Stimulated activated CD8-positive, alpha-beta memory T cell treated with anti-CD3 and anti-CD28 coated beads, Interleukin-4, amount 100 ng/mL, for 4 hours (primary cell): ENCODE results near the gene RFC1.
"Not testable (repeated sequence)": the region's sequence is repeated elsewhere in the genome, so short reads cannot be mapped to it uniquely, and the experiment has no call there.

ENCODE experiments used
- DNase-seq, 2 donors: peaks; one replicate each; pipeline ENCODE4 v3.0.0-alpha.2; 2020; ENCODE audit warnings: low read depth in 2 of 2, low spot score in 1 of 2

The RFC1 gene, protein sequence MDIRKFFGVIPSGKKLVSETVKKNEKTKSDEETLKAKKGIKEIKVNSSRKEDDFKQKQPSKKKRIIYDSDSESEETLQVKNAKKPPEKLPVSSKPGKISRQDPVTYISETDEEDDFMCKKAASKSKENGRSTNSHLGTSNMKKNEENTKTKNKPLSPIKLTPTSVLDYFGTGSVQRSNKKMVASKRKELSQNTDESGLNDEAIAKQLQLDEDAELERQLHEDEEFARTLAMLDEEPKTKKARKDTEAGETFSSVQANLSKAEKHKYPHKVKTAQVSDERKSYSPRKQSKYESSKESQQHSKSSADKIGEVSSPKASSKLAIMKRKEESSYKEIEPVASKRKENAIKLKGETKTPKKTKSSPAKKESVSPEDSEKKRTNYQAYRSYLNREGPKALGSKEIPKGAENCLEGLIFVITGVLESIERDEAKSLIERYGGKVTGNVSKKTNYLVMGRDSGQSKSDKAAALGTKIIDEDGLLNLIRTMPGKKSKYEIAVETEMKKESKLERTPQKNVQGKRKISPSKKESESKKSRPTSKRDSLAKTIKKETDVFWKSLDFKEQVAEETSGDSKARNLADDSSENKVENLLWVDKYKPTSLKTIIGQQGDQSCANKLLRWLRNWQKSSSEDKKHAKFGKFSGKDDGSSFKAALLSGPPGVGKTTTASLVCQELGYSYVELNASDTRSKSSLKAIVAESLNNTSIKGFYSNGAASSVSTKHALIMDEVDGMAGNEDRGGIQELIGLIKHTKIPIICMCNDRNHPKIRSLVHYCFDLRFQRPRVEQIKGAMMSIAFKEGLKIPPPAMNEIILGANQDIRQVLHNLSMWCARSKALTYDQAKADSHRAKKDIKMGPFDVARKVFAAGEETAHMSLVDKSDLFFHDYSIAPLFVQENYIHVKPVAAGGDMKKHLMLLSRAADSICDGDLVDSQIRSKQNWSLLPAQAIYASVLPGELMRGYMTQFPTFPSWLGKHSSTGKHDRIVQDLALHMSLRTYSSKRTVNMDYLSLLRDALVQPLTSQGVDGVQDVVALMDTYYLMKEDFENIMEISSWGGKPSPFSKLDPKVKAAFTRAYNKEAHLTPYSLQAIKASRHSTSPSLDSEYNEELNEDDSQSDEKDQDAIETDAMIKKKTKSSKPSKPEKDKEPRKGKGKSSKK

DNA sequence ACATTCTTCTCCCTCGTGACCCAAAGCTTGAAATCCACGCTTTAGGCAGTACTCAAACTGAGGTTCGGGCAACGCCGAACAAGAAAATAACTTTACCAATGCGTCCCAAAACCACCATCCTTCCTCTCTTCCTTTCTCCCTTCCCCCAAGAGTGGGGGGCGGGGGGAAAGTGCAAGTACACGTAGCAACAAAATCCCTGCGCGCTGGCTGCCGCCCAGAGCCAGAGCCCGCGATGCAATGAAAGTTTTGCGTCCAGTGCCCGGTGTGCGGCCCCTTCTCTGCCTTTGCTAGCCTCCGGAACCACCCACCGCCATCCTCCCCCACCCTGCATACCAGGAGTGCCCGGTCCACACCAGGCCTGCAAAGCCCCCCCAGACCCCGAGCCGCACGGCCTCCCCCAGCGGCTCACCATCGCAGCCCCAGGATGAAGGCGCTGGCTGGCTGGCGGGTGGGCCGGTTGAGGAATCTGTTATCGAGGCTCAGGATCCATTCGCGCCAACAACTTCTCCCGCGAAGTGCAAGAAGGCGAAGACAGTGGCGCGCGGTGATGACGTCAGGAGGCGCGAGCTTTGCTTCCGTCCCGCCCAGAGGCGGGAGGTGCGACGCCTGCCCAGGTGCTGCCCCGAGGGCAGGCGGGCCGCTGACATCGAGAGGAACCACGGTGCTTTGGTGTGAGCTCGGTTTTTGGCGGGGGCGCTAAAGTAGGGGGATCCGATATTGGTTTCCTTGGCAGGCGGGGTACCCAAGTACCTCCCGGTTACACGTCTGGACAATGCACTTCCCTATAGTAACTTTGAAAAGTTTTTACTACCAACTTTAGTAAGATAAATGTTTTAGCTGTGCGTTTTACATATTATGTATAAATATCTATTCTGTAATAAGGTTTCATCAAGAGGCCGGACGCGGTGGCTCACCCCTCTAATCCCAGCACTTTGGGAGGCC is at the start of gene RFC1:
TSS of gene RFC1 (minus strand) at position 533 of the 942 bp plus-strand sequence. CDS start at position 412, 121 bp downstream.
- peak; percentile 84 to 93 for DNase-seq

DNA sequence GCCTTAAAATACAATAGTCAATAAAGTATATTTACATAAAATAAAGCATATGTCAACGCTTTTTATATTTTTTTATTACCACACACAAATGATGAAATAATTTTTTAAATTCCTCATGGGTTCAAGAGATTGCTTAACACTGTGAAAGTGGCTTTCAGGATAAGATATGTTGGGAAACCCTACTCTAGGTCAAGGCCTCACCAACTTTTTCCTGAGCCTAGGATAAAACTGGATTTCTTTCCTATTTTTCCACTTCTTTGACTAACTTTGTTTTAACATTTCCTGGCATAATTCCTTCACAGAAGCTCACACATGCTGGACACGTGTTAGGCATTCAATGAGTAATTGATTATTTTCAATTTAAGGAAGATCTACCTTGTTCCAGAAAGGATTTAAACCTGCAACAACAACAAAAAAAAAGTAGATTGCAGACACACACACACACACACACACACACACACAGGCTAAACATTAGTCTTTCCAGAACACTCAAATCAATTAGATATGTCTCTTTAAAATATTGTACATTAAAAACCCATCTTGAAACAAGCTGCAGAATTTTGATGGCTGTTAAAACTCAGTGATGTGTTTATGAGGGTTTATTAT is 49.6 kb upstream of the RFC1 start:
- no peak for DNase-seq

- not testable (repeated sequence) for DNase-seq
Observed at GRCh38 chr4:39411561-39411960, 45.4 kb upstream of the RFC1 start.

DNA sequence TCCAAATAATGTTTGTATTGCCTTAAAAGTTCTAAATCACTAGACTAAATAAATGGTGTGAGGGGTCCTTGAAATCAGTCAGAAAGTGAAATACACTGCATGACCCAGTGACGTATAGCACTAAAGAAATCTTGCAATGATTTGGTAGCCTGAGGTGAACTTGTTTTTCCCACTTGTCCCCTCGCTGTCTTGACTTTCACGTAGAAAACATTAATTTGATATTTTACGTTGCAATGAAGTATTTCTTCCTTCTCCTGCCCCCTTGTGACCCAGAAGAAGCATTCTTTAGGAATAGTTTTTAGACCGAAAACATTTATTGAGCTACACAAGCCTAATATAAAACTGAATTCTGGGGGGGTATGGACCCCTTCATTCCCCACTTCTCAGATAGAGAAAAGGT is 44.3 kb upstream of the RFC1 start:
- DNase-seq: no peak

- no peak for DNase-seq
Observed at GRCh38 chr4:39407584-39407885, 41.4 kb upstream of the RFC1 start.

- no peak for DNase-seq
Observed at GRCh38 chr4:39406763-39407583, 40.8 kb upstream of the RFC1 start, which contains the start of gene KLB. KLB (plus strand) TSS chr4:39406930; CDS start chr4:39406950, 20 bp downstream.

DNA sequence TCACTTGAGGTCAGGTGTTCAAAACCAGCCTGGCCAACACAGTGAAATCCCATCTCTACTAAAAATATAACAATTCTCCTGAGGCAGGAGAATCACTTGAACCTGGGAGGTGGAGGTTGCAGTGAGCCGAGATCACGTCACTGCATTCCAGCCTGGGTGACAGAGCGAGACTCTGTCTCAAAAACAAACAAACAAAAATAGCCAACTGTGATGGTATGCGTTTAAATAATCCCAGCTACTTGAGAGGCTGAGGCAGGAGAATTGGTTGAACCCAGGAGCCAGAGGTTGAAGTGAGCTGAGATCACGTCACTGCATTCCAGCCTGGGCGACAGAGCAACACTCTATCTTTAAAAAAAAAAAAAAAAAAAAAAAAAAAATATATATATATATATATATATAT is 35.5 kb upstream of the RFC1 start:
- not testable (repeated sequence) for DNase-seq

GRCh38 chr4:39394706-39395105 is 28.5 kb upstream of the RFC1 start:
- DNase-seq: no peak

DNA sequence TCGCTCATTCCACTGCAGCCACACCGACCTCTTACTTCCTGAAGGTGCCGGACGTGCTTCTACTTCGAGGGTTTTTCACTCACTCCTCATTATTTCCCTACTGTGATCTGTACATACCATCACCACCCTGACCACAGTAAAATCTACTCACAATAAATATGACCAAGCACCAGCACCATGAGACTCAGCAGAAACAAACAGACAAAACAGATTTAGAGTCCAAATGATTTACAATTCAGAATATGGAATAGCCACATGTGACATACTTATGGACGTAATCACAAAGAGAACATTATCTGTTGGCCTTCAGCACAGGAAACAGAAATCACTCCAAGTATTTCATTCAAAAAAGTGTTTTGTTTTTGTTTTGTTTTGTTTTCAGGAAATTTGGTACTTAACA is 24.4 kb upstream of the RFC1 start:
- no peak for DNase-seq

GRCh38 chr4:39384563-39384962 is 18.4 kb upstream of the RFC1 start:
- DNase-seq: no peak

GRCh38 chr4:39383690-39384089 is 17.5 kb upstream of the RFC1 start:
- no peak for DNase-seq

DNA sequence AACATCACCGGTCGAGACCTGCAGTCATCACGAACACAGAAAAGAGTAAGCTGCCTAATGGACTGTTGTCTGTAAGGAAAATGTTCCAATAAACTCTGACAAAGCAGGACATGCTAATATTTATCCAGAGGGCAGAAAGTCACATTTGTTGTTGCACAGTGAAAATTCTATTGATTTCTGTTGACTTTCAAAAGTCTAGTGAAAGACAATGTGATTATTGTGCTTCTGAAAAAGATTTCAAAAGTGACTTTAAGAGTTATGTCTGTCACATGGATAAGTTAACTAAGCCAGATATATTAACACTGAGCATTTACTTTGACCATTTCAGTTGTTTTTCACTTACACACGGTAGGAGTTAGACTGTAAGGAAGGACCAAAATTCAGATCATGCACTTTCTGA is 9.3 kb upstream of the RFC1 start:
- no peak for DNase-seq

- not testable (repeated sequence) for DNase-seq
Observed at GRCh38 chr4:39371209-39371608, 5.0 kb upstream of the RFC1 start.

GRCh38 chr4:39369301-39369700 is 3.1 kb upstream of the RFC1 start:
- DNase-seq: no peak

DNA sequence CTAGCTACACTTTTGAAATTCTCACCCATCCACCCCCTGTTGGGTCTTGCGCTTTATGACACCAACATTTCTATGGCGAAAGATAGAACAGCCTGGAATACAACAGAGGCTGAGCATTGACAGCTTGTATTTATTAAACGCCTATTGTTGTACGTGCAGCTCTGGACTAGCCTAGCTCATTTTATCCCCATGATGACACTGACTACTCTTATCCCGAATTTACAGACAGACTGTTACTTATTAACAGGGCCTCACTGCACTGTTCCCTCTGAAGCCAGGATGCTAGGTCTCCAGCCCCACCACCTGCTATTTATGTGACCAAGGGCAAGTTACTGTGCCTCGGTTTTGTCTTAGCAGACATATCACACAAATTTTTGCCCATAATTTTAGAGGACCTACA is 1.0 kb upstream of the RFC1 start:
- DNase-seq: no peak

DNA sequence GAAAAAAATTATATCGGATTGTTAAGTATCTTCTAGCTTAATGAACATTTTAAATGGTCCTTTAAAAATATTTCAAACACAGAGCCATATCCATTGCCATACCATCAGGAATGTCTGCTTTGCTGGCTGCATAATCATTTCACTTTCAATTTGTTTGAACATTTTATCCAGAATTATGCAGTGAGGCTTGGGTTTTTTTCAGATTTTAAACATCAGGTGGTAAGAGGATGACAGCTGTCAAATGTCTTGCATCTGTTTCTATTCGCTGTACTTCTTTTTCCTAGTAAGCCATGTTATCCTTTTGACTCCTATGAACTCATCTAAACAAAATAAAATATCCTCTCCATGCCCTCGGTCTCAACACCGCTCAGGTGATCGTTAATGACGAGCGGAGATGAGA is 802 bp downstream of the RFC1 start:
- no peak for DNase-seq

DNA sequence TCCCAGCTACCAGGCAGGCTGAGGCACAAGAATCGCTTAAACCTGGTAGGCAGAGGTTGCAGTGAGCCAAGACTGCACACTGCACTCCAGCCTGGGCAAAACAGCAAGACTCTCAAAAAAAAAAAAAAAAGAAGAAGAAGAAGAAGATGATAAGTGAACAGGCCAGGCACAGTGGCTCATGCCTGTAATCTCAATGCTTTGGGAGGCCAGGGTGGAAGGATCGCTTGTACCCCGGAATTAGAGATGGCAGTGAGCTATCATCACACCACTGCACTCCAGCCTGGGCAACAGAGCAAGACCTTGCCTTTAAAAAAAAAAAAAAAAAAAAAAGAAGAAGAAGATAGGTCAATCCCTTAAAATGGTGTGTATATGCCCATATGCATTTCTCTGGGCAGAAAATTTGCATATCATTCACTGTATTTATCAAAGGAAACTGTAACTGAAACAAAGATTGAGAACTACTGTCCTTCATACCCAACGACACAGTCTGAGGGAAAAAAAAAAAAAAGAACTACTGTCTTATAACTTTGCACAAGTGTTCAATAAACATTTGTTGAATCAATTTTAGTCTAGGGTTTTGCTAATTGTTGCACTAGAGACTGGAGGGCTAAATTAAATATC is 2.3 kb downstream of the RFC1 start:
- no peak for DNase-seq

- no peak for DNase-seq
Observed at GRCh38 chr4:39362827-39363226, 3.3 kb downstream of the RFC1 start.

- DNase-seq: not testable (repeated sequence)
Observed at GRCh38 chr4:39360611-39361010, 5.6 kb downstream of the RFC1 start.
